Keratinocyte (primary cell): ENCODE measurements around the gene ABHD8. TPM values are rescaled to one million over a fixed set of nuclear protein-coding genes. Genes with fewer than 3 reads are reported as not detected.

Experiments
- DNase-seq: peaks from one replicate; pipeline ENCODE4 v3.0.0-alpha.2; 2011; ENCODE audit warnings: low read depth, missing footprints, low spot score
- FAIRE-seq: peaks from 2 replicates; lab custom pipeline; 2011; peaks lifted over from hg19 to GRCh38; lab: Jason Lieb, UNC
- H2AFZ ChIP-seq: 2 replicates; pipeline ENCODE4 v1.6.0; 2012; ENCODE audit warnings: low read length, control low read depth, inconsistent platforms; ENCODE audit not compliant: control insufficient read depth
- H3K27ac ChIP-seq: 2 replicates; pipeline ENCODE4 v1.5.1; 2011; ENCODE audit warnings: low read length; ENCODE audit not compliant: control insufficient read depth, insufficient read depth
- H3K27me3 ChIP-seq: 3 replicates; pipeline ENCODE4 v1.6.0; 2011; ENCODE audit warnings: low read length; ENCODE audit not compliant: control insufficient read depth, insufficient read depth; ENCODE audit errors: extremely low read depth
- H3K36me3 ChIP-seq, 2 experiments: 2 replicates in 1 of 2; 3 replicates in 1 of 2; pipeline ENCODE4 v1.5.1; 2011; ENCODE audit warnings: low read length in 2 of 2, mild to moderate bottlenecking in 1 of 2; ENCODE audit not compliant: control insufficient read depth in 2 of 2, insufficient read depth in 2 of 2; ENCODE audit errors: extremely low read depth in 1 of 2
- H3K4me1 ChIP-seq: 3 replicates; pipeline ENCODE4 v1.5.1; 2011; ENCODE audit warnings: low read length; ENCODE audit not compliant: control insufficient read depth, insufficient read depth; ENCODE audit errors: extremely low read depth
- H3K4me2 ChIP-seq: 3 replicates; pipeline ENCODE4 v1.6.0; 2011; ENCODE audit warnings: low read depth, low read length; ENCODE audit not compliant: control insufficient read depth, insufficient read depth; ENCODE audit errors: extremely low read depth
- H3K4me3 ChIP-seq, 3 experiments: fragments of 200-600 bp in 1 of 3; sonication (generic) in 1 of 3; 2 replicates in 2 of 3; 3 replicates in 1 of 3; pipeline ENCODE4 v1.5.1; 2011 to 2016; ENCODE audit warnings: low read length in 3 of 3, mild to moderate bottlenecking in 3 of 3, control low read depth in 2 of 3, inconsistent platforms in 1 of 3, low read depth in 1 of 3, mixed read lengths in 1 of 3, mixed run types in 1 of 3, moderate library complexity in 1 of 3; ENCODE audit not compliant: control insufficient read depth in 2 of 3, insufficient read depth in 2 of 3; ENCODE audit errors: extremely low read depth in 1 of 3
- H3K79me2 ChIP-seq: 2 replicates; pipeline ENCODE4 v1.6.0; 2012; ENCODE audit warnings: low read length; ENCODE audit not compliant: control insufficient read depth, insufficient read depth
- H3K9ac ChIP-seq: 3 replicates; pipeline ENCODE4 v1.6.0; 2011; ENCODE audit warnings: low read length; ENCODE audit not compliant: control insufficient read depth, insufficient read depth; ENCODE audit errors: extremely low read depth
- H3K9me1 ChIP-seq: 3 replicates; pipeline ENCODE4 v1.6.0; 2011; ENCODE audit warnings: low read length; ENCODE audit not compliant: control insufficient read depth, insufficient read depth; ENCODE audit errors: extremely low read depth
- H3K9me3 ChIP-seq: 2 replicates; pipeline ENCODE4 v1.5.1; 2012; ENCODE audit warnings: low read depth, low read length; ENCODE audit not compliant: control insufficient read depth
- H4K20me1 ChIP-seq: 3 replicates; pipeline ENCODE4 v1.6.0; 2011; ENCODE audit warnings: low read length; ENCODE audit not compliant: control insufficient read depth, insufficient read depth; ENCODE audit errors: extremely low read depth
- EZH2 ChIP-seq: IDR thresholded peaks from one replicate; pipeline ENCODE4 v1.6.1; 2012; ENCODE audit warnings: inconsistent platforms, mild to moderate bottlenecking, low read length, moderate library complexity
- dilution Hi-C: fragments of 300-500 bp; cut with MboI; formaldehyde crosslinking; loops from one replicate; pipeline ENCODE4 v1.7.0; 2020; ENCODE audit warnings: low sequenced_read_pairs; ENCODE audit not compliant: extremely low pct_ligation_motif_present
- polyA plus RNA-seq, 5 experiments: library from polyadenylated mRNA; depleted of rRNA in 3 of 5; stranded (reverse) in 3 of 5; stranded (forward) in 1 of 5; unstranded in 1 of 5; fragments of >200 nt; gene quantifications; 1 replicate in 1 of 5; 2 replicates in 3 of 5; 3 replicates in 1 of 5; pipeline versions ENCODE4 v1.2.1 to v1.2.3, GENCODE V29; 2011 to 2012; ENCODE audit warnings: missing spikeins in 2 of 5, low read depth in 1 of 5, low replicate concordance in 1 of 5
- TF ChIP-seq, protein P1 (sequence below), 3 experiments: IDR thresholded peaks in 1 of 3; conservative IDR thresholded peaks in 1 of 3; optimal IDR thresholded peaks in 1 of 3; 2 replicates in 2 of 3; 3 replicates in 1 of 3; pipeline versions ENCODE3 to v1.5.1; 2011; ENCODE audit warnings: low read length in 3 of 3, mild to moderate bottlenecking in 3 of 3, moderate library complexity in 2 of 3, control low read depth in 1 of 3, inconsistent platforms in 1 of 3; ENCODE audit not compliant: insufficient read depth in 2 of 3; ENCODE audit errors: extremely low read depth in 1 of 3

ABHD8 gene
- polyA plus RNA-seq, 1 donor (not counting 4 experiments of a cell fraction or from before 2014, with no cell fraction given), result 4.1 TPM

DNA sequence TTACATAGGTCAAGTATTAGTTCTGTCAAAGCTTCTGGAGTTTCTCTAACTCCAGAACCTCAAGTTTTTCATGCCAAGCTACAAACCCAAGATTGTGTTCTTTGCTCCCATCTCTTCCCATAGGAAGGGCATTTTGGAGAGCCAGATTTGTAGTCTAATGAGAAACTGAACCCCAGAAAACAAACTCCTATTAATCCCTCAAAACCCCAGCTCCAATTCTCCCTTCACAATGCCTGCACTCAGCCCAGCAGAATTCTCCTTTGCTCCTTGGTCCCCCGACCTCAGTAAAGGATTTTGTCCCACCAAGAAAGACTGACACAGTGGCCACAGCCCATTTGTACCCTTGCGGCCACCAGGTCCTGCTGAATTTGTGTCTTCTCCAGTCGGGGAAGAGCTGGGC lies 47.1 kb downstream of the ABHD8 start:
- H3K9me1 ChIP-seq, result no peaks in the 10 kb centered on the region
- H4K20me1 ChIP-seq, result no peaks in the 10 kb centered on the region
- no peaks in the 10 kb centered on the region for H3K4me1 ChIP-seq
- H3K4me2 ChIP-seq, result no peak overlapping the region
- no peak overlapping the region for H2AFZ ChIP-seq
- no peak overlapping the region for H3K9ac ChIP-seq
- H3K79me2 ChIP-seq, result no peaks in the 10 kb centered on the region
- H3K4me3 ChIP-seq, result no peak overlapping the region
- DNase-seq (no peak), FAIRE-seq (no peak)
- no peak for TF ChIP-seq EZH2
- TF ChIP-seq, protein P1, sequence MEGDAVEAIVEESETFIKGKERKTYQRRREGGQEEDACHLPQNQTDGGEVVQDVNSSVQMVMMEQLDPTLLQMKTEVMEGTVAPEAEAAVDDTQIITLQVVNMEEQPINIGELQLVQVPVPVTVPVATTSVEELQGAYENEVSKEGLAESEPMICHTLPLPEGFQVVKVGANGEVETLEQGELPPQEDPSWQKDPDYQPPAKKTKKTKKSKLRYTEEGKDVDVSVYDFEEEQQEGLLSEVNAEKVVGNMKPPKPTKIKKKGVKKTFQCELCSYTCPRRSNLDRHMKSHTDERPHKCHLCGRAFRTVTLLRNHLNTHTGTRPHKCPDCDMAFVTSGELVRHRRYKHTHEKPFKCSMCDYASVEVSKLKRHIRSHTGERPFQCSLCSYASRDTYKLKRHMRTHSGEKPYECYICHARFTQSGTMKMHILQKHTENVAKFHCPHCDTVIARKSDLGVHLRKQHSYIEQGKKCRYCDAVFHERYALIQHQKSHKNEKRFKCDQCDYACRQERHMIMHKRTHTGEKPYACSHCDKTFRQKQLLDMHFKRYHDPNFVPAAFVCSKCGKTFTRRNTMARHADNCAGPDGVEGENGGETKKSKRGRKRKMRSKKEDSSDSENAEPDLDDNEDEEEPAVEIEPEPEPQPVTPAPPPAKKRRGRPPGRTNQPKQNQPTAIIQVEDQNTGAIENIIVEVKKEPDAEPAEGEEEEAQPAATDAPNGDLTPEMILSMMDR (optimal IDR thresholded peaks at IDR 0.05 in 1 of 3, IDR thresholded peaks at IDR 0.05 in 1 of 3, conservative IDR thresholded peaks at IDR 0.05 in 1 of 3; ENCODE audit: extremely low read depth in 1 of 3, insufficient read depth in 2 of 3, low read length in 3 of 3), result no peak
- H3K36me3 ChIP-seq, result no peaks in the 10 kb centered on the region
- H3K27ac ChIP-seq, result no peak overlapping the region
- dilution Hi-C loops, result no loop called here
- peaks cover 5% of the 10 kb centered on the region for H3K9me3 ChIP-seq
- H3K27me3 ChIP-seq, result no peaks in the 10 kb centered on the region

DNA sequence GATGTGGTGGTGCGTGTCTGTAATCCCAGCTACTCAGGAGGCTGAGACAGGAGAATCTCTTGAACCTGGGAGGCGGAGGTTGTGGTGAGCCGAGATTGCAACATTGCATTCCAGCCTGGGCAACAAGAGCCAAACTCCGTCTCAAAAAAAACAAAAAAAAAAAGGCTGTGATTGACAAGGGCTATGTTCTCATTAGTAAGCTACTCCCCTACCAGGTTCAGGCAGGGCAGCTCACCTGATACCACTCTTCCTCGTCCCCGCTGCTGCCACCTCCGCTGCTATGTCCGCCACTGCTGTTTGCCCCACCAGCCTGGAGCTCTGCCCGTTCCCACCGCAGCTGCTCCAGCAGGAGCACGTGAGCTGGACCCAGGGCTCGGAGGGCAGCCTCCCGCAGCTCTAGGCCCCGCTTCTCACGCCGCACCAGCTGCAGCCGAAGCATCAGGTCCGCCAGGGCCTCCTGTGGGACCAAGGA lies 48.0 kb downstream of the ABHD8 start:
- H3K79me2 ChIP-seq, result no peaks in the 10 kb centered on the region
- H2AFZ ChIP-seq, result no peak overlapping the region
- no peak overlapping the region for H3K9ac ChIP-seq
- H3K4me1 ChIP-seq, result no peaks in the 10 kb centered on the region
- H3K36me3 ChIP-seq, result no peaks in the 10 kb centered on the region
- DNase-seq (no peak), FAIRE-seq (no peak)
- no peak overlapping the region for H3K4me3 ChIP-seq
- H3K27ac ChIP-seq, result no peak overlapping the region
- TF ChIP-seq, protein P1 (optimal IDR thresholded peaks at IDR 0.05 in 1 of 3, IDR thresholded peaks at IDR 0.05 in 1 of 3, conservative IDR thresholded peaks at IDR 0.05 in 1 of 3; ENCODE audit: extremely low read depth in 1 of 3, insufficient read depth in 2 of 3, low read length in 3 of 3), result no peak
- no peak for TF ChIP-seq EZH2
- no peaks in the 10 kb centered on the region for H3K27me3 ChIP-seq
- no peak overlapping the region for H3K4me2 ChIP-seq
- dilution Hi-C loops, result no loop called here
- peaks cover 5% of the 10 kb centered on the region for H3K9me3 ChIP-seq
- H4K20me1 ChIP-seq, result no peaks in the 10 kb centered on the region
- no peaks in the 10 kb centered on the region for H3K9me1 ChIP-seq
